H9 (cell line): Measurements from ENCODE around the gene NYAP2. TPM values are rescaled to one million over a fixed set of nuclear protein-coding genes. Genes with fewer than 3 reads are reported as not detected.

Experiments used
- DNase-seq: peaks from one replicate; pipeline ENCODE4 v3.0.0-alpha.2; 2017
- H2AFZ ChIP-seq: one replicate; pipeline ENCODE4 v1.6.1; 2013; ENCODE audit warnings: mild to moderate bottlenecking, low read length, control low read depth, moderate library complexity
- H2AK5ac ChIP-seq: 2 replicates; pipeline ENCODE4 v1.6.1; 2013; ENCODE audit warnings: low read length, control low read depth, mixed read lengths; ENCODE audit not compliant: insufficient read length
- H2BK120ac ChIP-seq: one replicate; pipeline ENCODE4 v1.6.1; 2013; ENCODE audit warnings: low read depth, mild to moderate bottlenecking, low read length, control low read depth, inconsistent platforms; ENCODE audit not compliant: poor library complexity, severe bottlenecking
- H2BK12ac ChIP-seq: 2 replicates; pipeline ENCODE4 v1.6.1; 2013; ENCODE audit warnings: low read length, control low read depth, mixed read lengths, low read depth; ENCODE audit not compliant: insufficient read length
- H2BK15ac ChIP-seq: 2 replicates; pipeline ENCODE4 v1.6.1; 2013; ENCODE audit warnings: low read depth, low read length, control low read depth
- H2BK20ac ChIP-seq: one replicate; pipeline ENCODE4 v1.6.1; 2013; ENCODE audit warnings: low read depth, mild to moderate bottlenecking, low read length, control low read depth, inconsistent platforms; ENCODE audit not compliant: poor library complexity, severe bottlenecking
- H2BK5ac ChIP-seq: 2 replicates; pipeline ENCODE4 v1.6.1; 2013; ENCODE audit warnings: low read length, control low read depth, mixed read lengths; ENCODE audit not compliant: insufficient read length
- H3K14ac ChIP-seq: 2 replicates; pipeline ENCODE4 v1.6.1; 2013; ENCODE audit warnings: low read length, control low read depth; ENCODE audit not compliant: insufficient read depth
- H3K18ac ChIP-seq: 2 replicates; pipeline ENCODE4 v1.6.1; 2013; ENCODE audit warnings: low read depth, mild to moderate bottlenecking, mixed read lengths, low read length, control low read depth; ENCODE audit not compliant: insufficient read length
- H3K23ac ChIP-seq: 2 replicates; pipeline ENCODE4 v1.6.1; 2013; ENCODE audit warnings: low read length, control low read depth, mixed read lengths, low read depth; ENCODE audit not compliant: insufficient read length
- H3K23me2 ChIP-seq: 2 replicates; pipeline ENCODE4 v1.6.1; 2013; ENCODE audit warnings: low read depth, mild to moderate bottlenecking, mixed read lengths, low read length, control low read depth; ENCODE audit not compliant: insufficient read length, poor library complexity, severe bottlenecking
- H3K27ac ChIP-seq: 2 replicates; pipeline ENCODE4 v1.5.1; 2013; ENCODE audit warnings: low read length, control low read depth, mixed read lengths, low read depth; ENCODE audit not compliant: insufficient read length
- H3K27me3 ChIP-seq: 2 replicates; pipeline ENCODE4 v1.6.1; 2013; ENCODE audit warnings: low read length, control low read depth, inconsistent platforms; ENCODE audit not compliant: insufficient read depth
- H3K4ac ChIP-seq: 2 replicates; pipeline ENCODE4 v1.6.1; 2013; ENCODE audit warnings: low read depth, mild to moderate bottlenecking, control low read depth, inconsistent platforms, low read length, moderate library complexity
- H3K4me1 ChIP-seq: 2 replicates; pipeline ENCODE4 v1.6.1; 2013; ENCODE audit warnings: low read length, control low read depth, inconsistent platforms; ENCODE audit not compliant: insufficient read depth
- H3K4me2 ChIP-seq: 2 replicates; pipeline ENCODE4 v1.6.1; 2013; ENCODE audit warnings: low read length, control low read depth, mixed read lengths; ENCODE audit not compliant: insufficient read length, insufficient read depth
- H3K56ac ChIP-seq: 2 replicates; pipeline ENCODE4 v1.6.1; 2013; ENCODE audit warnings: low read depth, mild to moderate bottlenecking, mixed read lengths, low read length, control low read depth; ENCODE audit not compliant: insufficient read length
- H3K79me1 ChIP-seq: 2 replicates; pipeline ENCODE4 v1.6.1; 2013; ENCODE audit warnings: low read depth, mild to moderate bottlenecking, moderate library complexity, low read length, control low read depth, inconsistent platforms; ENCODE audit not compliant: insufficient read depth, poor library complexity, severe bottlenecking
- H3K79me2 ChIP-seq: 2 replicates; pipeline ENCODE4 v1.6.1; 2013; ENCODE audit warnings: low read length, control low read depth, inconsistent platforms; ENCODE audit not compliant: insufficient read depth
- H3K9ac ChIP-seq: 2 replicates; pipeline ENCODE4 v1.6.1; 2013; ENCODE audit warnings: low read length, control low read depth, mixed read lengths; ENCODE audit not compliant: insufficient read length; ENCODE audit errors: extremely low read depth
- H3K9me3 ChIP-seq: one replicate; pipeline ENCODE4 v1.6.1; 2013; ENCODE audit warnings: low read depth, low read length, inconsistent platforms; ENCODE audit not compliant: control insufficient read depth
- H3T11ph ChIP-seq: one replicate; pipeline ENCODE4 v1.6.1; 2013; ENCODE audit warnings: mild to moderate bottlenecking, low read length, control low read depth, inconsistent platforms
- H4K20me1 ChIP-seq: one replicate; pipeline ENCODE4 v1.6.1; 2013; ENCODE audit not compliant: control insufficient read depth, insufficient read length, insufficient read depth
- H4K5ac ChIP-seq: 2 replicates; pipeline ENCODE4 v1.6.1; 2013; ENCODE audit warnings: low read depth, mild to moderate bottlenecking, mixed read lengths, low read length, control low read depth; ENCODE audit not compliant: insufficient read length
- H4K8ac ChIP-seq: replicated peaks from 2 replicates; pipeline ENCODE4 v1.6.1; 2013; ENCODE audit warnings: low read length, control low read depth, mixed read lengths, low read depth; ENCODE audit not compliant: insufficient read length
- H4K91ac ChIP-seq: 2 replicates; pipeline ENCODE4 v1.6.1; 2013; ENCODE audit warnings: low read depth, mild to moderate bottlenecking, moderate library complexity, mixed read lengths, low read length, control low read depth; ENCODE audit not compliant: insufficient read length
- H3K27ac Mint-ChIP-seq, 3 experiments: 2 replicates in 2 of 3; 3 replicates in 1 of 3; pipeline ENCODE4 v1.8.0; 2020 to 2021; ENCODE audit warnings: mixed read lengths in 3 of 3, mild to moderate bottlenecking in 1 of 3, moderate library complexity in 1 of 3
- H3K27me3 Mint-ChIP-seq: 2 replicates; pipeline ENCODE4 v1.8.0; 2021; ENCODE audit warnings: low read depth, mild to moderate bottlenecking, moderate library complexity, mixed read lengths
- H3K36me3 Mint-ChIP-seq, 3 experiments: 2 replicates in 2 of 3; 3 replicates in 1 of 3; pipeline ENCODE4 v1.8.0; 2020 to 2021; ENCODE audit warnings: low read depth in 3 of 3, mixed read lengths in 3 of 3; ENCODE audit not compliant: insufficient read depth in 1 of 3
- H3K4me1 Mint-ChIP-seq, 2 experiments: 2 replicates each; pipeline ENCODE4 v1.8.0; 2020; ENCODE audit warnings: mixed read lengths in 2 of 2
- H3K4me3 Mint-ChIP-seq, 2 experiments: 2 replicates in 1 of 2; 3 replicates in 1 of 2; pipeline ENCODE4 v1.8.0; 2020 to 2021; ENCODE audit warnings: mild to moderate bottlenecking in 2 of 2, mixed read lengths in 2 of 2, moderate library complexity in 1 of 2
- H3K9me3 Mint-ChIP-seq, 2 experiments: 2 replicates in 1 of 2; 3 replicates in 1 of 2; pipeline ENCODE4 v1.8.0; 2020; ENCODE audit warnings: mild to moderate bottlenecking in 2 of 2, mixed read lengths in 2 of 2, moderate library complexity in 1 of 2
- CTCF ChIP-seq: fragments of 200-600 bp; sonication (generic); conservative IDR thresholded peaks from 3 replicates; pipeline ENCODE4 v1.8.0; 2021; ENCODE audit warnings: antibody characterized with exemption, mild to moderate bottlenecking
- WGBS: extraction: QIAGEN DNeasy Blood & Tissue Kit; methylation state at CpG from one replicate; pipeline ENCODE4 v1.1.7; 2013; ENCODE audit warnings: missing lambda C conversion rate, low lambda C conversion rate, mixed read lengths; ENCODE audit not compliant: insufficient read length; ENCODE audit errors: extremely low coverage; 5-methylcytosine and 5-hydroxymethylcytosine counted together
- total RNA-seq: library from RNA; stranded (reverse); gene quantifications from 2 replicates; pipeline ENCODE4 v1.2.1, GENCODE V29; 2021

The NYAP2 gene
- total RNA-seq, 1 experiment from 2014 or later: not detected

GRCh38 chr2:225667445-225667844, 267.9 kb downstream of the NYAP2 start:
- Histone ChIP-seq H2AFZ (no peak overlapping the region), H3T11ph (no peak overlapping the region), H3K79me2 (no peaks in the 10 kb centered on the region), H3K27me3 (no peaks in the 10 kb centered on the region), H3K56ac (no peak overlapping the region), H4K8ac (no peak overlapping the region), H2AK5ac (no peak overlapping the region), H3K79me1 (no peaks in the 10 kb centered on the region), H4K91ac (no peak overlapping the region), H3K9me3 (no peaks in the 10 kb centered on the region), H3K23me2 (no peaks in the 10 kb centered on the region), H4K5ac (no peak overlapping the region), H3K27ac (no peak overlapping the region), H3K18ac (no peak overlapping the region), H3K4ac (no peak overlapping the region), H2BK5ac (no peak overlapping the region), H3K9ac (no peak overlapping the region), H4K20me1 (no peaks in the 10 kb centered on the region), H3K14ac (no peak overlapping the region), H2BK20ac (no peak overlapping the region), H3K4me2 (no peak overlapping the region), H2BK12ac (no peak overlapping the region), H3K23ac (no peak overlapping the region), H3K4me1 (peaks cover 2% of the 10 kb centered on the region; the same call in 1 of the 2 replicates), H2BK15ac (no peak overlapping the region), H2BK120ac (no peak overlapping the region)
- no peak overlapping the region for H3K4me3 Mint-ChIP-seq
- H3K27ac Mint-ChIP-seq: no peak overlapping the region
- H3K9me3 Mint-ChIP-seq: no peaks in the 10 kb centered on the region
- TF ChIP-seq CTCF: no peak
- no peak for DNase-seq
- H3K36me3 Mint-ChIP-seq: no peaks in the 10 kb centered on the region
- no CpG with 5 or more reads among the region's 2 CpGs for WGBS
- H3K27me3 Mint-ChIP-seq: no peaks in the 10 kb centered on the region
- peaks cover 30 to 36% of the 10 kb centered on the region in 2 experiments for H3K4me1 Mint-ChIP-seq
